Loucy (cell line): ENCODE results near the gene POU2AF2.

Experiments
- H2AFZ ChIP-seq: fragments of 200-600 bp; sonication (generic); 2 replicates; pipeline ENCODE4 v1.6.0; 2016; ENCODE audit warnings: antibody characterized with exemption, mild to moderate bottlenecking, low read length, moderate library complexity
- H3F3A ChIP-seq: fragments of 200-600 bp; 2 replicates; pipeline ENCODE4 v1.6.0; 2016; ENCODE audit warnings: antibody characterized with exemption, low read depth, mild to moderate bottlenecking
- H3K27me3 ChIP-seq: fragments of 200-600 bp; sonication (generic); 2 replicates; pipeline ENCODE4 v1.6.1; 2014; ENCODE audit warnings: low read length, mild to moderate bottlenecking; ENCODE audit not compliant: insufficient read depth, poor library complexity, severe bottlenecking
- H3K36me3 ChIP-seq: fragments of 200-600 bp; sonication (generic); 2 replicates; pipeline ENCODE4 v1.6.1; 2016; ENCODE audit warnings: low read length; ENCODE audit not compliant: insufficient read depth
- H3K4me1 ChIP-seq: fragments of 200-600 bp; sonication (generic); 2 replicates; pipeline ENCODE4 v1.5.1; 2014; ENCODE audit warnings: low read length, mild to moderate bottlenecking; ENCODE audit not compliant: insufficient read depth, poor library complexity, severe bottlenecking
- H3K4me2 ChIP-seq: fragments of 200-600 bp; sonication (generic); 2 replicates; pipeline ENCODE4 v1.6.0; 2014; ENCODE audit warnings: antibody characterized with exemption, low read length, low read depth, mild to moderate bottlenecking; ENCODE audit not compliant: poor library complexity, severe bottlenecking
- H3K4me3 ChIP-seq: fragments of 200-600 bp; sonication (generic); 2 replicates; pipeline ENCODE4 v1.5.1; 2014; ENCODE audit warnings: low read length, mild to moderate bottlenecking, mixed read lengths; ENCODE audit not compliant: poor library complexity, severe bottlenecking
- H3K79me2 ChIP-seq: fragments of 200-600 bp; sonication (generic); 2 replicates; pipeline ENCODE4 v1.6.1; 2014; ENCODE audit warnings: low read length; ENCODE audit not compliant: insufficient read depth
- H3K9ac ChIP-seq: fragments of 200-600 bp; sonication (generic); 2 replicates; pipeline ENCODE4 v1.6.0; 2014; ENCODE audit warnings: mild to moderate bottlenecking, low read depth, low read length, moderate library complexity; ENCODE audit not compliant: poor library complexity, severe bottlenecking
- H3K9me2 ChIP-seq: fragments of 200-600 bp; sonication (generic); replicated peaks from 2 replicates; pipeline ENCODE4 v1.6.1; 2016; ENCODE audit warnings: low read depth, low read length, mixed read lengths
- H3K9me3 ChIP-seq: fragments of 200-600 bp; sonication (generic); 2 replicates; pipeline ENCODE4 v1.6.1; 2014; ENCODE audit warnings: mild to moderate bottlenecking, antibody characterized with exemption, low read length, low read depth; ENCODE audit not compliant: insufficient read depth
- H4K20me1 ChIP-seq: fragments of 200-600 bp; sonication (generic); 2 replicates; pipeline ENCODE4 v1.6.0; 2014; ENCODE audit warnings: antibody characterized with exemption, low read length, mild to moderate bottlenecking; ENCODE audit not compliant: insufficient read depth, poor library complexity, severe bottlenecking
- EZH2phosphoT487 ChIP-seq: fragments of 200-600 bp; IDR thresholded peaks from 2 replicates; pipeline ENCODE4 v1.6.1; 2018; ENCODE audit warnings: antibody characterized with exemption, mild to moderate bottlenecking, moderate library complexity, borderline replicate concordance
- TF ChIP-seq, protein P1 (sequence below): fragments of 200-600 bp; sonication (generic); conservative IDR thresholded peaks from 2 replicates; pipeline ENCODE4 v1.5.1; 2014; ENCODE audit warnings: mild to moderate bottlenecking, antibody characterized with exemption, low read length

POU2AF2 gene

DNA sequence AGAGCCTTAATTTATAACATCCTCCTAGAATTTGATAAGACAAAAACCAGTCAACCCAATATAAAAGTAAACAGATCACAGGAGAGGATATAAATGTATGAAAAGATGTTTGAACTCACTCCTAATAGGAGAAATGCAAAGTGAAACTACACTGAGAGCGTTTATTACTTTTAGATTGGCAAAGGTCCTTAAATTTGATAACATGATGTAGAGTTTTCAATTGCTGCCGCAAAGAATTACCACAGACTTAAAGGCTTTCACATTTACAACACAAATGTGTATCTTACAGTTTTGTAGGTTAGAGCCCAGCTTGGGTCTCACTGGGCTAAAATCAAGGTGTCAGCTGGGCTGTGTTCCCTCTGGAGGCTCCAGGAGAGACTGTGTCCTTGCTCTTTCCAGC lies 9.1 kb upstream of the POU2AF2 start:
- Histone ChIP-seq H3F3A (no peaks in the 10 kb centered on the region), H3K36me3 (no peaks in the 10 kb centered on the region), H3K4me3 (no peak overlapping the region), H4K20me1 (no peaks in the 10 kb centered on the region), H3K4me1 (no peaks in the 10 kb centered on the region), H3K79me2 (no peaks in the 10 kb centered on the region), H3K9ac (no peak overlapping the region), H3K4me2 (no peak overlapping the region), H2AFZ (no peak overlapping the region), H3K9me2 (no peaks in the 10 kb centered on the region), H3K27me3 (no peaks in the 10 kb centered on the region), H3K9me3 (no peaks in the 10 kb centered on the region)
- no peak for TF ChIP-seq EZH2phosphoT487
- TF ChIP-seq, protein P1, sequence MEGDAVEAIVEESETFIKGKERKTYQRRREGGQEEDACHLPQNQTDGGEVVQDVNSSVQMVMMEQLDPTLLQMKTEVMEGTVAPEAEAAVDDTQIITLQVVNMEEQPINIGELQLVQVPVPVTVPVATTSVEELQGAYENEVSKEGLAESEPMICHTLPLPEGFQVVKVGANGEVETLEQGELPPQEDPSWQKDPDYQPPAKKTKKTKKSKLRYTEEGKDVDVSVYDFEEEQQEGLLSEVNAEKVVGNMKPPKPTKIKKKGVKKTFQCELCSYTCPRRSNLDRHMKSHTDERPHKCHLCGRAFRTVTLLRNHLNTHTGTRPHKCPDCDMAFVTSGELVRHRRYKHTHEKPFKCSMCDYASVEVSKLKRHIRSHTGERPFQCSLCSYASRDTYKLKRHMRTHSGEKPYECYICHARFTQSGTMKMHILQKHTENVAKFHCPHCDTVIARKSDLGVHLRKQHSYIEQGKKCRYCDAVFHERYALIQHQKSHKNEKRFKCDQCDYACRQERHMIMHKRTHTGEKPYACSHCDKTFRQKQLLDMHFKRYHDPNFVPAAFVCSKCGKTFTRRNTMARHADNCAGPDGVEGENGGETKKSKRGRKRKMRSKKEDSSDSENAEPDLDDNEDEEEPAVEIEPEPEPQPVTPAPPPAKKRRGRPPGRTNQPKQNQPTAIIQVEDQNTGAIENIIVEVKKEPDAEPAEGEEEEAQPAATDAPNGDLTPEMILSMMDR, result no peak

DNA sequence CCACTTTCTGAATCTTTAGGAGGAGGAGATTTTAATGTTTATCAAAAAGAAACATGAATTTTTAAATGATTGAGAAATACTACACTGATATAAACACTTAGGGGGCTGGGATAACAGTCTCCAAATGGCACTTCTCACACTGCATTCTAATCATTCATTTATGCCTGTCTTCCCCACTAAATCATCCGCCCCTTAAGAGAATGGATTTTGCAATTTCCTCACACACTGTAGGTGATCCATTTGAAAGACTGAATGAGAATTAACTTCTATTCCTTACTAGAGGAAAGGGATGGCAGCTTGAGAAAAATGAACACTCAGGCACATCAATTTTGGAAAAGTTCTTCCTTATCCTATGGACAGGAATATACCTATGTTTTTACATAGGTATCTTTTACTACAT lies 7.6 kb upstream of the POU2AF2 start:
- Histone ChIP-seq H3K27me3 (no peaks in the 10 kb centered on the region), H3F3A (no peaks in the 10 kb centered on the region), H4K20me1 (no peaks in the 10 kb centered on the region), H3K9ac (no peak overlapping the region), H3K9me3 (no peaks in the 10 kb centered on the region), H3K4me2 (no peak overlapping the region), H3K4me1 (no peaks in the 10 kb centered on the region), H3K9me2 (no peaks in the 10 kb centered on the region), H3K79me2 (no peaks in the 10 kb centered on the region), H3K4me3 (no peak overlapping the region), H2AFZ (no peak overlapping the region), H3K36me3 (no peaks in the 10 kb centered on the region)
- TF ChIP-seq, protein P1, result no peak
- TF ChIP-seq EZH2phosphoT487, result no peak

DNA sequence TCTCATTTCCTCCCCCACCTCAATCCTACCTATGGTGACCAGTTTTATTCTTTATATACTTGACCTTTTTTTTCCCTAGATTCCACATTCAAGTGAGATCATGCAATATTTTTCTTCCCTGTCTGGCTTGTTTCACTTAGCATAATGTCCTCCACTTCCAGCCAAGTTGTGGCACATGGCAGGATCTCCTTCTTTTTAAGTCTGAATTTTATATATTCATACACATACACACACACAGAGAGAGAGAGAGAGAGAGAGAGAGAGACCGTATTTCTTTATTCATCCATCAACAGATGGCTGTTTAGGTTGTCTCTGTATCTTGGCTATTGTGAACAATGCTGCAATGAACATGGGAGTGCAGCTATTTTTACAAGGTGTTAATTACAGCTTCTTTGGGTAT lies 1.4 kb downstream of the POU2AF2 start:
- no peak overlapping the region for H2AFZ ChIP-seq
- no peaks in the 10 kb centered on the region for H4K20me1 ChIP-seq
- TF ChIP-seq EZH2phosphoT487, result no peak
- TF ChIP-seq, protein P1, result no peak

More for the DNA sequence above, 1.4 kb downstream of the POU2AF2 start:
- Histone ChIP-seq H3K36me3 (no peaks in the 10 kb centered on the region), H3F3A (no peaks in the 10 kb centered on the region), H3K9me2 (no peaks in the 10 kb centered on the region), H3K9me3 (no peaks in the 10 kb centered on the region), H3K79me2 (no peaks in the 10 kb centered on the region), H3K4me1 (no peaks in the 10 kb centered on the region), H3K4me3 (no peak overlapping the region), H3K9ac (no peak overlapping the region), H3K27me3 (peaks cover 16% of the 10 kb centered on the region), H3K4me2 (no peak overlapping the region)
